Pancreas (tissue), 10 donors: Measurements from ENCODE around the gene HIPK2. TPM values are rescaled to one million over a fixed set of nuclear protein-coding genes. Genes with fewer than 3 reads are reported as not detected.

Source experiments
- ATAC-seq, 4 donors: fragments of 200-7000 bp; cut with Tn5 transposase; one replicate each; pipeline versions ENCODE4 v1.8.0 to v1.9.1; 2020; ENCODE audit warnings: mild to moderate bottlenecking in 4 of 4, moderate library complexity in 4 of 4
- DNase-seq, 6 donors: peaks; one replicate each; pipeline ENCODE4 v3.0.0-alpha.2; 2020
- FAIRE-seq: peaks from 2 replicates; lab custom pipeline; 2012; peaks lifted over from hg19 to GRCh38; lab: Jason Lieb, UNC
- H3K27ac ChIP-seq, 4 donors: fragments of 200-600 bp; sonication (generic); 1 replicate in 3 of 4; 2 replicates in 1 of 4; pipeline versions ENCODE4 v1.5.0 to v1.8.0; 2020
- H3K27me3 ChIP-seq, 4 donors: fragments of 200-600 bp; one replicate each; pipeline ENCODE4 v1.8.0; 2021
- H3K36me3 ChIP-seq, 3 donors: fragments of 200-600 bp; sonication (generic) in 1 of 3; one replicate each; pipeline versions ENCODE4 v1.5.0 to v1.8.0; 2020 to 2021
- H3K4me1 ChIP-seq, 3 donors: fragments of 200-600 bp; one replicate each; pipeline ENCODE4 v1.8.0; 2021
- H3K4me3 ChIP-seq, 4 donors: fragments of 200-600 bp; sonication (generic) in 2 of 4; one replicate each; pipeline versions ENCODE4 v1.5.0 to v1.8.0; 2020 to 2021
- H3K9me3 ChIP-seq, 4 donors: fragments of 200-600 bp; one replicate each; pipeline ENCODE4 v1.8.0; 2021
- WGBS, 2 donors: extraction: QIAGEN DNeasy Blood & Tissue Kit; methylation state at CpG; one replicate each; pipeline ENCODE4 v1.1.7; 2013; 5-methylcytosine and 5-hydroxymethylcytosine counted together
- intact Hi-C, 3 donors: fragments of 100-400 bp; cut with DNase I; formaldehyde crosslinking; loops; one replicate each; pipeline versions ENCODE4 v1.11.1 to v1.14.2; 2022
- polyA plus RNA-seq, 2 donors: library from polyadenylated mRNA; stranded (reverse); fragments of 200-250 nt; gene quantifications; one replicate each; pipeline ENCODE4 v1.2.3, GENCODE V29; 2013
- total RNA-seq, 6 donors: library from RNA; stranded (reverse); fragmentation: NEBNext Ultra II Directional in 4 of 6; extraction: Animal tissue kit (Norgen Biotek cat#: 25700) in 4 of 6; gene quantifications; one replicate each; pipeline versions ENCODE4 v1.2.1 to v1.2.4, GENCODE V29; 2021 to 2023
- TF ChIP-seq, protein P1 (sequence below), 4 donors: fragments of 200-600 bp; sonication (generic) in 3 of 4; IDR thresholded peaks; one replicate each; pipeline versions ENCODE4 v1.5.0 to v1.8.0; 2021; ENCODE audit warnings: antibody characterized with exemption in 4 of 4
- donor health status: healthy with polysubstance abuse.
- donor health status: DM: no; HTN: no; CAD: no; lungs with moderate emphysema.
- donor health status: DM: no; HTN: no; CAD: no.
- donor health status: control.
- donor health status: control.
- donor health status: Bipolar disorder and iron deficiency.
- donor health status: DM: yes; HTN: yes; CAD: no.
- donor health status: DM: no; HTN: no; CAD: no.
- donor health status: DM: no; HTN: no; CAD: no.
- donor health status: DM: yes; HTN: yes; CAD: no.

The HIPK2 gene
- total and polyA plus RNA-seq, 8 donors = 6.7 to 49.0 (median 24.7) TPM

GRCh38 chr7:139651308-139651707 lies 126.5 kb downstream of the HIPK2 start:
- peaks cover 8 to 35% (median 12%) of the 10 kb centered on the region in 3 donors for H3K4me1 ChIP-seq
- ATAC-seq = no peak
- intact Hi-C loops = no loop called here
- no peak overlapping the region for H3K4me3 ChIP-seq
- DNase-seq = no peak
- H3K27me3 ChIP-seq = no peaks in the 10 kb centered on the region
- no peak for FAIRE-seq
- H3K27ac ChIP-seq = peak overlapping the region in 1 of 4 donors; percentile 59
- no peaks in the 10 kb centered on the region for H3K9me3 ChIP-seq
- no peaks in the 10 kb centered on the region for H3K36me3 ChIP-seq
- WGBS, 2 donors = 69 to 73% methylated on average over 6 of the region's 6 CpGs
- TF ChIP-seq, protein P1, sequence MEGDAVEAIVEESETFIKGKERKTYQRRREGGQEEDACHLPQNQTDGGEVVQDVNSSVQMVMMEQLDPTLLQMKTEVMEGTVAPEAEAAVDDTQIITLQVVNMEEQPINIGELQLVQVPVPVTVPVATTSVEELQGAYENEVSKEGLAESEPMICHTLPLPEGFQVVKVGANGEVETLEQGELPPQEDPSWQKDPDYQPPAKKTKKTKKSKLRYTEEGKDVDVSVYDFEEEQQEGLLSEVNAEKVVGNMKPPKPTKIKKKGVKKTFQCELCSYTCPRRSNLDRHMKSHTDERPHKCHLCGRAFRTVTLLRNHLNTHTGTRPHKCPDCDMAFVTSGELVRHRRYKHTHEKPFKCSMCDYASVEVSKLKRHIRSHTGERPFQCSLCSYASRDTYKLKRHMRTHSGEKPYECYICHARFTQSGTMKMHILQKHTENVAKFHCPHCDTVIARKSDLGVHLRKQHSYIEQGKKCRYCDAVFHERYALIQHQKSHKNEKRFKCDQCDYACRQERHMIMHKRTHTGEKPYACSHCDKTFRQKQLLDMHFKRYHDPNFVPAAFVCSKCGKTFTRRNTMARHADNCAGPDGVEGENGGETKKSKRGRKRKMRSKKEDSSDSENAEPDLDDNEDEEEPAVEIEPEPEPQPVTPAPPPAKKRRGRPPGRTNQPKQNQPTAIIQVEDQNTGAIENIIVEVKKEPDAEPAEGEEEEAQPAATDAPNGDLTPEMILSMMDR (IDR thresholded peaks at IDR 0.05) = no peak

DNA sequence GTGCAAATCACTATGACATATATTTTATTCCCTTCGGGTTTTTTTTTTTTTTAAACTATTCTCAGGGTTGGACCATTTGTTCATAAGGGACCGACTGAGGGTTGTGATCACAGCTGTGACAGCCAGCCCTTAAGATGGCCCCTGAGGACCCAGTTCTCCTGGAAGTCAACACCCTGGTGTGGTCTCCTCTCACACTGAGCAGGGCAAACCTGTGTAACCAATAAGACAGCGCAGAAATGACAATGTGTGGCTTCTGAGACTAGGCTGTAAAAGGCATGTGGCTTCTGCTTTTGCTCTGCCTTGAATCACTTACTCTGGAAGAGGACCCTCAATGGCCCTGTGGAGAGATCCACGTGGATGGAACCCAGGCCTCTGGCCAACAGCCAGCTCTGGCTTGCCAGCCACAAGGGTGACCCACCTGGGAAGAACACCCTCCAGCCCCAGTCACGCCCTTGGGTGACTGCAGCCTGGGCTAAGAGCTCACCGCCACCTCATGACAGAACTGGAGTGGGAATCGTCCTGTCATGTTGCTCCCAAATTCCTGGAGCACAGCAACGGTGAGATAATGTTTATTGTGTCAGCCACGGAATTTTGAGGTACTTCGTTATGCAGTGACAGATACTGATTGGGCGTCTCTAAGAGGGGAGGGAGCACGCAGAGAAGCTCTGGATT lies 127.2 kb downstream of the HIPK2 start:
- TF ChIP-seq, protein P1 (IDR thresholded peaks at IDR 0.05) = no peak
- intact Hi-C loops = no loop called here
- no peak overlapping the region for H3K4me3 ChIP-seq
- H3K9me3 ChIP-seq = no peaks in the 10 kb centered on the region
- H3K36me3 ChIP-seq = no peaks in the 10 kb centered on the region
- peak in 1 of 6 donors; percentile 41 for DNase-seq
- WGBS, 2 donors = 70 to 77% methylated on average over 12 of the region's 12 CpGs
- no peak for FAIRE-seq
- peak overlapping the region in 1 of 4 donors; percentile 59 for H3K27ac ChIP-seq
- no peak for ATAC-seq
- H3K4me1 ChIP-seq = peaks cover 8 to 38% (median 16%) of the 10 kb centered on the region in 3 donors
- no peaks in the 10 kb centered on the region for H3K27me3 ChIP-seq

GRCh38 chr7:139648941-139649425 lies 128.8 kb downstream of the HIPK2 start:
- Histone ChIP-seq H3K4me3 (no peak overlapping the region), H3K27ac (peak overlapping the region in 3 of 4 donors; percentile 22 to 62 (median 59)), H3K9me3 (no peaks in the 10 kb centered on the region), H3K4me1 (peaks cover 8 to 38% (median 16%) of the 10 kb centered on the region in 3 donors), H3K36me3 (no peaks in the 10 kb centered on the region), H3K27me3 (no peaks in the 10 kb centered on the region)
- no peak for FAIRE-seq
- TF ChIP-seq, protein P1 (IDR thresholded peaks at IDR 0.05) = no peak
- intact Hi-C loops = loop anchor here in 2 of 3 donors (5.0 to 10.0 kb wide), 3 partner anchors 116 to 353 kb away; partner anchors contain the start of gene HIPK2 (in 1 of the 2)
- ATAC-seq = peak in 3 of 4 donors; percentile 46 to 66 (median 52)
- 15 to 22% methylated on average over 14 of the region's 14 CpGs for WGBS, 2 donors
- DNase-seq = peak in 2 of 6 donors; percentile 15 to 33

- intact Hi-C loops = loop anchor here in 2 of 3 donors (5.0 to 10.0 kb wide), 3 partner anchors 116 to 354 kb away; partner anchors contain the start of gene HIPK2 (in 1 of the 2)
- WGBS, 2 donors = 77 to 78% methylated on average over 20 of the region's 20 CpGs
- no peaks in the 10 kb centered on the region for H3K27me3 ChIP-seq
- TF ChIP-seq, protein P1 (IDR thresholded peaks at IDR 0.05) = no peak
- FAIRE-seq (no peak), DNase-seq (no peak), ATAC-seq (no peak)
- H3K36me3 ChIP-seq = no peaks in the 10 kb centered on the region
- H3K4me1 ChIP-seq = peaks cover 8 to 38% (median 16%) of the 10 kb centered on the region in 3 donors
- no peaks in the 10 kb centered on the region for H3K9me3 ChIP-seq
- no peak overlapping the region for H3K4me3 ChIP-seq
- peak overlapping the region in 2 of 4 donors; percentile 59 to 62 for H3K27ac ChIP-seq
Measured at GRCh38 chr7:139648391-139648861, 129.4 kb downstream of the HIPK2 start.
